GM12872 (cell line): ENCODE data around the gene PRSS23.

Source experiments
- CTCF ChIP-seq: IDR thresholded peaks from 3 replicates; pipeline ENCODE4 v1.5.1; 2011; ENCODE audit warnings: low read depth, mild to moderate bottlenecking, low read length, moderate library complexity; ENCODE audit not compliant: insufficient read depth

The PRSS23 gene

DNA sequence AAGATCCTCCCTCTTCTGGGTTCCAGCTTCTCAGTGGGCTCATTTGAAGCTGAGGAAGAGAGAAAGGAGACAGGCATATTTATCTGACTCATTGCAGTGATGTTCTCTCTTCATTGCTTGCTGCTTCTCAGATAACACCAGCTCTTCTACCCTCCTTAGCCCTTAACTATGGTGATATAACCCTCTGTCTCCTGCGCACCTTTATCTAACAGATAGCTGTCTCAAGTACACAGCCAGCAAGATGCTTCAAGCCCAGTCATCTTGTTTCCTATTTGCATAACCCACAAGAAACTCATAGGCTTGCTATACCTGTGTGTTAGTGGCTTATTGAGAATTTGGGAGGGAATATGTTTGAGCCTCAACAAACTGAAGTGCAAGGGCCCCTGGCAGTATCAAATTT is 12.6 kb downstream of the PRSS23 start:
- TF ChIP-seq CTCF, result no peak

- TF ChIP-seq CTCF, result no peak
Measured at GRCh38 chr11:86814775-86815174, 14.4 kb downstream of the PRSS23 start.

- no peak for TF ChIP-seq CTCF
Measured at GRCh38 chr11:86815726-86816125, 15.4 kb downstream of the PRSS23 start.

DNA sequence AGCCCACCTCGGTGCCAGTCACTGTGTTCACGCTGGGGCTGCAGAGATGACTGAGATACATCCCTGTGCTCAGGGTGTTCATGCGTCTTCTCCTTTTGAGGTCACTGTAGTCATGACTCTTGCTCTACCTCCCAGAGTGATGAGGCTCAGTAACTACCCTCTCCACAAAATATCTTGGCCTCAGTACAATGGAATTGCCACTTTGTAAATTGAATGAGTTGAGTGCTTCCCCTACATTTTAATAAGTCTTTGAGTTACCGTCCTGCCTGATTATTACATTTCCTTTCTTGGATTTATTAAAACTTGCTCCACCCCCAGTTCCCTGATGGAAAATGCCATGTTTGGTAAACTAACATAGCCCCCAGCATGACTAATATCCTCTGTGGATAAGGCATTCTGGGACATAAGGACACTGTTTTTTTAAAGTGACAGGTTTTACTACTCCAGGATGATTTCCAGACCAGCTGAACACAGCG is 15.9 kb downstream of the PRSS23 start:
- no peak for TF ChIP-seq CTCF

- peak; percentile 58; the same call in 2 of the 3 replicates for TF ChIP-seq CTCF
Measured at GRCh38 chr11:86818462-86819192, 18.3 kb downstream of the PRSS23 start.

DNA sequence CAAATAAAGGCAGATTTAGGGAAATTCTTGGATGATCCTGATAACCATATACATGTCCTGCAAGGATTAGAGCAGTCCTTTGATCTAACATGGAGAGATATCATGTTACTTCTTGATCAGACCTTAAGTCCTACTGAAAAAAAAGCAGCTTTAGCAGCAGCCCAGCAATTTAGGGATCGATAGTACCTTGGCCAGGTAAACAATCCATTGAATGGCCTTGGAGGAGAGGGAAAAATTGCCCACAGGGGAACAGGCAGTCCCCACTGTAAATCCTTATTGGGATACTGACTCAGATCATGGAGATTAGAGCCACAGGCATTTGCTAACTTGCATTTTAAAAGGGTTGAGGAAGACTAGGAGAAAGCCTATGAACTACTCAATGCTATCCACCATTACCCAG is 47.8 kb downstream of the PRSS23 start:
- TF ChIP-seq CTCF, result no peak

GRCh38 chr11:86849679-86850078 is 49.3 kb downstream of the PRSS23 start:
- no peak for TF ChIP-seq CTCF
